HL-60 (cell line): Measurements from ENCODE around the gene SYNPO.

Source experiments
- DNase-seq, 2 experiments: peaks; one replicate each; pipeline ENCODE4 v3.0.0-alpha.2; 2010 to 2020; ENCODE audit warnings: low read depth in 1 of 2, low spot score in 1 of 2
- H3K27ac ChIP-seq: fragments of 250-450 bp; sonication (Bioruptor Pico); replicated peaks from 2 replicates; pipeline ENCODE4 v1.5.1; 2020; ENCODE audit warnings: mild to moderate bottlenecking, moderate library complexity
- H3K27me3 ChIP-seq: fragments of 250-450 bp; sonication (Bioruptor Pico); 2 replicates; pipeline ENCODE4 v1.5.1; 2021; ENCODE audit warnings: mild to moderate bottlenecking, moderate library complexity; ENCODE audit not compliant: insufficient read depth, poor library complexity, severe bottlenecking
- H3K4me3 ChIP-seq: replicated peaks from 2 replicates; pipeline ENCODE4 v1.5.1; 2011; ENCODE audit warnings: mild to moderate bottlenecking, control low read depth, low read length; ENCODE audit not compliant: insufficient read depth
- GABPA ChIP-seq: IDR thresholded peaks from 2 replicates; pipeline ENCODE4 v1.6.1; 2012; ENCODE audit warnings: low read depth
- POLR2AphosphoS5 ChIP-seq: IDR thresholded peaks from 2 replicates; pipeline ENCODE4 v1.6.1; 2012; ENCODE audit warnings: low read depth
- SPI1 ChIP-seq: IDR thresholded peaks from 2 replicates; pipeline ENCODE4 v1.6.1; 2012; ENCODE audit warnings: low read depth, mild to moderate bottlenecking, borderline replicate concordance
- TF ChIP-seq, protein P1 (sequence below): IDR thresholded peaks from one replicate; pipeline ENCODE4 v1.5.1; 2011; ENCODE audit warnings: low read length, control low read depth, inconsistent platforms; ENCODE audit not compliant: insufficient read depth
- TF ChIP-seq, protein P2 (sequence below): IDR thresholded peaks from 2 replicates; pipeline ENCODE4 v1.6.1; 2012; ENCODE audit warnings: low read depth; ENCODE audit not compliant: insufficient replicate concordance

Gene SYNPO

DNA sequence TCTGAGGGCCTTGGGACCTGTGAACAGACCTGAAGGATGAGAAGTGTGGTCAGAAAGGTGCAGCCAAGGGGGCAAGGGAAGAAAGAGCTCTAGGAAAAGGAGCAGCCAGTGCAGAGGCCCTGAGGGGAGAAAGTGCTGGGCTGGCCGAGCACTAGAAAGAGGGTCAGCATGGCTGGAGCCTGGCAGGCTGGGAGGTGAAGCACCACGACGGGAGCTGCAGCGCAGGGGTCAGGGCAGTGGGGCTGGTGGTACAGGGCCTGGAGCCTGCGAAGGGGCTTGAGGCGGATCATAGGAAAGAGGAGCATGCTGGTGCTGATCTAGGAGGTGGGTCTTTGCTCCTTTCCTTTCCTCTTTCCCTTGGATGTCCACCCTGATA lies 9.1 kb upstream of the SYNPO start:
- H3K4me3 ChIP-seq: no peak overlapping the region
- H3K27me3 ChIP-seq: no peaks in the 10 kb centered on the region
- no peak for DNase-seq
- no peak overlapping the region for H3K27ac ChIP-seq
- TF ChIP-seq, protein P1, sequence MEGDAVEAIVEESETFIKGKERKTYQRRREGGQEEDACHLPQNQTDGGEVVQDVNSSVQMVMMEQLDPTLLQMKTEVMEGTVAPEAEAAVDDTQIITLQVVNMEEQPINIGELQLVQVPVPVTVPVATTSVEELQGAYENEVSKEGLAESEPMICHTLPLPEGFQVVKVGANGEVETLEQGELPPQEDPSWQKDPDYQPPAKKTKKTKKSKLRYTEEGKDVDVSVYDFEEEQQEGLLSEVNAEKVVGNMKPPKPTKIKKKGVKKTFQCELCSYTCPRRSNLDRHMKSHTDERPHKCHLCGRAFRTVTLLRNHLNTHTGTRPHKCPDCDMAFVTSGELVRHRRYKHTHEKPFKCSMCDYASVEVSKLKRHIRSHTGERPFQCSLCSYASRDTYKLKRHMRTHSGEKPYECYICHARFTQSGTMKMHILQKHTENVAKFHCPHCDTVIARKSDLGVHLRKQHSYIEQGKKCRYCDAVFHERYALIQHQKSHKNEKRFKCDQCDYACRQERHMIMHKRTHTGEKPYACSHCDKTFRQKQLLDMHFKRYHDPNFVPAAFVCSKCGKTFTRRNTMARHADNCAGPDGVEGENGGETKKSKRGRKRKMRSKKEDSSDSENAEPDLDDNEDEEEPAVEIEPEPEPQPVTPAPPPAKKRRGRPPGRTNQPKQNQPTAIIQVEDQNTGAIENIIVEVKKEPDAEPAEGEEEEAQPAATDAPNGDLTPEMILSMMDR: no peak
- TF ChIP-seq POLR2AphosphoS5 (no peak), SPI1 (no peak), GABPA (no peak)
- TF ChIP-seq, protein P2, sequence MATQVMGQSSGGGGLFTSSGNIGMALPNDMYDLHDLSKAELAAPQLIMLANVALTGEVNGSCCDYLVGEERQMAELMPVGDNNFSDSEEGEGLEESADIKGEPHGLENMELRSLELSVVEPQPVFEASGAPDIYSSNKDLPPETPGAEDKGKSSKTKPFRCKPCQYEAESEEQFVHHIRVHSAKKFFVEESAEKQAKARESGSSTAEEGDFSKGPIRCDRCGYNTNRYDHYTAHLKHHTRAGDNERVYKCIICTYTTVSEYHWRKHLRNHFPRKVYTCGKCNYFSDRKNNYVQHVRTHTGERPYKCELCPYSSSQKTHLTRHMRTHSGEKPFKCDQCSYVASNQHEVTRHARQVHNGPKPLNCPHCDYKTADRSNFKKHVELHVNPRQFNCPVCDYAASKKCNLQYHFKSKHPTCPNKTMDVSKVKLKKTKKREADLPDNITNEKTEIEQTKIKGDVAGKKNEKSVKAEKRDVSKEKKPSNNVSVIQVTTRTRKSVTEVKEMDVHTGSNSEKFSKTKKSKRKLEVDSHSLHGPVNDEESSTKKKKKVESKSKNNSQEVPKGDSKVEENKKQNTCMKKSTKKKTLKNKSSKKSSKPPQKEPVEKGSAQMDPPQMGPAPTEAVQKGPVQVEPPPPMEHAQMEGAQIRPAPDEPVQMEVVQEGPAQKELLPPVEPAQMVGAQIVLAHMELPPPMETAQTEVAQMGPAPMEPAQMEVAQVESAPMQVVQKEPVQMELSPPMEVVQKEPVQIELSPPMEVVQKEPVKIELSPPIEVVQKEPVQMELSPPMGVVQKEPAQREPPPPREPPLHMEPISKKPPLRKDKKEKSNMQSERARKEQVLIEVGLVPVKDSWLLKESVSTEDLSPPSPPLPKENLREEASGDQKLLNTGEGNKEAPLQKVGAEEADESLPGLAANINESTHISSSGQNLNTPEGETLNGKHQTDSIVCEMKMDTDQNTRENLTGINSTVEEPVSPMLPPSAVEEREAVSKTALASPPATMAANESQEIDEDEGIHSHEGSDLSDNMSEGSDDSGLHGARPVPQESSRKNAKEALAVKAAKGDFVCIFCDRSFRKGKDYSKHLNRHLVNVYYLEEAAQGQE: no peak

DNA sequence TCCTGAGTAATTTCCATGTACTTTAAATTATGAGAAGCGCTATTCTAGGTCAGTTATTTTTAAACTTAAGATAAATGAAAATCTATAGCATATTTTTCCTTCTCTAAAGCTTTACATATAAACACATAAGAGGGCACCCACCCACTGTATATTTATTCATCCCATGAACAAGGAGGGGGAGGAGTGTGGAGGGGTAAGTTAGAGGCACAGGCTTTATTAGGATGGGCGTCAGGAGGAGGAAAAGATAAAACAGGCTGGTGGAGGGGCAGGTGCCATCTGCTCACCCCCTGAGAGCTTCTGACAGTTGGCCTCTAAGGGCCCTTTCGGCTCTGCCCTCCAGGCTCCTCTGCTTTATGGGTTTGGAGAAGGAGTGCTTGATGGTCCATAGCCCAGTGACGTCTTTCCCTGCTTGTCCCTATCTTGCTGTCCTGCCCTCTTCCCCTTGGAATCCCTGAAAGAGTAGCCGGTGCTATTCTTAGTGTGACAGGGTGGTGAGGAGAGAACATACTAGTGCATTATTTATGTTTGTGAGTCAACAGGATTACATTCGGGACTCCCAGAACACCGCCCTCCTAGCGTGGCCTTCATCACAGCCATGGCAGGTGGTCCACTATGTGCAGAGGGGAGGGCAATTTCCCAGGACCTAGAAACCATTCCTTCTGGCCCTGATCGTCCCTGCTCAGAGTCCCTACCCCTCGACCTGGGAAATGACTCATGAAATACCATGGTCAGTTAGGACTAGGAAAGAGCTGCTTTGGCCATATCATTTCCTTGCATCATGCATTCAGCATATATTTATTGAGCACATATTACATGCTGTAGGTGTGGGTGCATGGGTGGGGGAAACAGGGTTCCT lies 7.9 kb upstream of the SYNPO start:
- Histone ChIP-seq H3K4me3 (no peak overlapping the region), H3K27me3 (peaks cover 2% of the 10 kb centered on the region), H3K27ac (no peak overlapping the region)
- DNase-seq: no peak
- TF ChIP-seq, protein P1: no peak
- TF ChIP-seq POLR2AphosphoS5 (no peak), SPI1 (no peak), GABPA (no peak)
- TF ChIP-seq, protein P2: no peak

DNA sequence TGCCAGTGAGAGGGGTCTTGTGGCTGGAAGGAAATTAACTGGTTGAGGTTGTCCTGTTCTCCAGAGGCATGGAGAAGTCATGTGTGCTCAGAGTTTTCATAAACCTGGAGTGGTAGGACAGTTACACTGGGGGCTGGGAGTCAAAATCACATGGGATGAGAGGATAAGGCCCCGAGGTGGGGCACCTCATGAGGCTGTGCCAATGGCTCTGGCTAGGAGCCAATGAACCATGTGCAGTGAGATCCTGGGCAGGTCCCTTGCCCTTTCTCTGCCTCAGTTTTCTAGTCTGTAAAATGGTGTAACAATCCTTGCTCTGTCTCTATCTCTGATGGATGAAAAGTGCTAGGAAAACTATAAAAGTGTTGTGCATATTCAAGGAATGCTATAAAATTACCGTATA lies 7.0 kb upstream of the SYNPO start:
- peaks cover 2% of the 10 kb centered on the region for H3K27me3 ChIP-seq
- TF ChIP-seq GABPA (no peak), POLR2AphosphoS5 (no peak), SPI1 (no peak)
- TF ChIP-seq, protein P1: no peak
- TF ChIP-seq, protein P2: no peak
- H3K27ac ChIP-seq: no peak overlapping the region
- no peak overlapping the region for H3K4me3 ChIP-seq
- DNase-seq: no peak
